Activated T-cell treated with anti-CD3 and anti-CD28 coated beads, Interleukin-2, amount 50 U/mL, for 48 hours (primary cell): ENCODE results near the gene TCF4.

Source experiments
- DNase-seq, 2 experiments: peaks; one replicate each; pipeline ENCODE4 v3.0.0-alpha.2; 2020

The TCF4 gene

GRCh38 chr18:55338978-55339650 is 248.9 kb downstream of the TCF4 start:
- DNase-seq, result no peak

DNA sequence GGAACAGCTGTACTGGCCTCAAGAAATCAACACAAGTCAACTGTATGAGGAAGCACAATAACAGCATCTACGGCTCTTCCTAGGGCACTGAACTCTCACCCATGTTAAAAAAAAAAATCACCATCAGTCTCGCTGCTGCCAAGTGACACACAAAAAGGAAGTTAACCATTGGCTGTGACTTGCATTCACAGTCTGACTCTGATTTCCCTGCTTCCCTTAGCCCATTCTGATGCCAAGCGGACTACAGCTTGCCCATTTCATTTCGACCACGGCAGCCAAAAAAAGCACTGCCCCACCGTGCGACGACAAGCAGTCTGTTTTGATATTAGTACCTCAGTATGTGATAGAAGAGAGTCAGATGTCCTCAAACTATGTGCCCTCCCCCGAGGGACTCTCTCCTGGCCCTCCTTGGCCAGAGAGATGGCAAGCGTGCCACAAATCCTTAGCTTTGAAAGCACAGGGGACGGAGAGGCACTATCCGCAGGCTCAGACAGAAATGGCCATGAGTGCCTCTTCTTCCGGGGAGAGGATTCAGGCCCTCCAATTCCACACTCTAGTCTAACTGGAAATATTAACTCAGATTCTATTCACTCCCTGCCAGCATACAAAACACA is 250.0 kb downstream of the TCF4 start:
- DNase-seq, result no peak

GRCh38 chr18:55337138-55337537 is 250.9 kb downstream of the TCF4 start:
- DNase-seq, result no peak

- no peak for DNase-seq
Observed at GRCh38 chr18:55336438-55337100, 251.4 kb downstream of the TCF4 start.

DNA sequence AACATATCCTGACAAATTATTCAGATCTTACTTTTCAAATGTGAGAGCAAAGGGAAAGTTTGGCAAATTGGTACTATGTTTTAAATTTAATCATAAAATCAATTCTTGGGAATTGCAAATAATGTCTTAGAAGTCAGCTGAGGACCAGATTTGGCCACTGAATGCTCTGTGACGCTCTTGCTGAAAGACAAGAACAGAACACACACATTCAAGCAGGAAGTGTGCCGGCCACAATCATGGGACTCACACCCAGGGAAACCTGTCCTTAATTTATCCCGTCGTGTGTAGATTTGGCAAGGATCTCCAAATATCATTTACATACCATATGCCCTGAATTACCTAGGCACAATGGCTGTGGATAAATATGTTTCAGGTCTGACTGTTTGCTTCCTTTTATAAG is 253.1 kb downstream of the TCF4 start:
- no peak for DNase-seq

GRCh38 chr18:55331301-55331700 is 256.7 kb downstream of the TCF4 start:
- DNase-seq, result no peak

DNA sequence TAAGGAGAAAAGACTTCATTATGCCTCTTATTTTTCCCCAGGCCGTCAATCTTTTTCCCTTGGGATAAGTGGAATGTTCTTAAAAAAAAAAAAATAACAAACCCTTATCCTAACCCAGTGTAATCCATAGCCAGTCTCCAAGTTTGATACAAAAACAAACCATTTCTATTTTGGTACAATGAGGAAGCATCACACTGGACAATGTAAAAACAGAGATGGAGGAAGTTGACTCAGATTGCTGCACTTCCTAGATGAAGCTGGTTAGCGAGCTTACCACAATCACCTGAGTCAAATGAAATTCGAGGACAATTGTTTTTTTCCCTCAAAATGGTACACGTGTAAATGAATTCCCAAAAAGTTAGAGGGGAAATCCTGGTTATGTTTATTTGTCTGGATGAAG is 259.7 kb downstream of the TCF4 start:
- DNase-seq, result no peak

DNA sequence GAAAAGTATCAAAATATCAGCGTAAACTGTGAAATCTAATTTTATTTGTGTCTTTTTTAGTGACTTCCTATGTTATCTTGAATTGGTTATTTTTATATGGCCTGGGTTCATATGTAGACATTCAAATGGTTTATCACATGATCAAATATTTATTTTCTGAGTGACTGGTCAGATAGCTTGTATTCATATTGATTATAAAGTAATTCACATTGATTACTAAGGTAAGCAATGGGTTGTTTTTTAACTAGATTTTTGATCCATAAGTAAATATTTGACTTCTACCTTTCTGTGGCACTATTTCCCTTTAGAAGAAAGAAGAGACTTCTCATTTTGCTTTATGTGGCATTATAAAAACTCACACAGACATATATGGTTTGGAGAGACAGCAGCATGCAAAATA is 260.5 kb downstream of the TCF4 start:
- DNase-seq, result no peak

DNA sequence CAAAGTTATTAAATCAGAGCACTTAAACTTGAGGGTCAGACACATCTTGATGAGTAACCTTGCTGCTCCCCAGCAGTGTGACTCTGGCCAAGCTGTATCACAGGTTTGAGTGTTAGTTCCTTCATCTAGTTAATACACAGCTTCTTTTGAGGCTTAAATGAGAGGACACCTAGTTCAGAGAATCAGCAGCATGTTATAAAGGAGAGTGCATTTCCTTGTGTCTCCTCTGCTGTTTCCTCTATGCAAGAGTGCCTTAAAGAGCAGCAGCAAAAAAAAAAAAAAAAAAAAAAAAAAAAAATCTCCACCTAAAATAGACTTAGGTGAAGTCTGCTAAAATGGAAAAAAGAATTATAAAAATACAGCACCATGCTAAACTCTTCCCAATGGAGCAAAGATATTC is 261.9 kb downstream of the TCF4 start:
- DNase-seq, result no peak

DNA sequence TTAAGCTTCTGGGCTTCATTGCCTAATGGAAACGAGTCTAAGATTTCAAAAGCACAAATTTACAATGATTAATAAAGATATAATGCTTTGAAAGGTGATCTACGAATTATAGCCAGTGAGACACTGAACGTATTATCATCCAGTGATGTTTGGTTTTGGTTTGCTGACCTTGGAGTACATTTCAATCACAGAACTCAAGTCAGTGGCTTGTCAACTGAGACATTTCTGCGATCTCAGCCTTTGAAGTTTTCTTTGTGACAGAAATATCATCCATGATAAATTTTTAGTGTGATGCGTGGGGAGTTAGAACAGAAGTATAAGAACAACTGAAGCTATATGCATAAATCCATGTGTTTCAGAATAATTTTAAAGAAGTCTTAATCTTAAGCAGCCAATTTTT is 263.8 kb downstream of the TCF4 start:
- no peak for DNase-seq

GRCh38 chr18:55323051-55323994 is 264.7 kb downstream of the TCF4 start:
- DNase-seq, result no peak

- DNase-seq, result peak; percentile 18 to 22
Observed at GRCh38 chr18:55322178-55322735, 265.7 kb downstream of the TCF4 start.

DNA sequence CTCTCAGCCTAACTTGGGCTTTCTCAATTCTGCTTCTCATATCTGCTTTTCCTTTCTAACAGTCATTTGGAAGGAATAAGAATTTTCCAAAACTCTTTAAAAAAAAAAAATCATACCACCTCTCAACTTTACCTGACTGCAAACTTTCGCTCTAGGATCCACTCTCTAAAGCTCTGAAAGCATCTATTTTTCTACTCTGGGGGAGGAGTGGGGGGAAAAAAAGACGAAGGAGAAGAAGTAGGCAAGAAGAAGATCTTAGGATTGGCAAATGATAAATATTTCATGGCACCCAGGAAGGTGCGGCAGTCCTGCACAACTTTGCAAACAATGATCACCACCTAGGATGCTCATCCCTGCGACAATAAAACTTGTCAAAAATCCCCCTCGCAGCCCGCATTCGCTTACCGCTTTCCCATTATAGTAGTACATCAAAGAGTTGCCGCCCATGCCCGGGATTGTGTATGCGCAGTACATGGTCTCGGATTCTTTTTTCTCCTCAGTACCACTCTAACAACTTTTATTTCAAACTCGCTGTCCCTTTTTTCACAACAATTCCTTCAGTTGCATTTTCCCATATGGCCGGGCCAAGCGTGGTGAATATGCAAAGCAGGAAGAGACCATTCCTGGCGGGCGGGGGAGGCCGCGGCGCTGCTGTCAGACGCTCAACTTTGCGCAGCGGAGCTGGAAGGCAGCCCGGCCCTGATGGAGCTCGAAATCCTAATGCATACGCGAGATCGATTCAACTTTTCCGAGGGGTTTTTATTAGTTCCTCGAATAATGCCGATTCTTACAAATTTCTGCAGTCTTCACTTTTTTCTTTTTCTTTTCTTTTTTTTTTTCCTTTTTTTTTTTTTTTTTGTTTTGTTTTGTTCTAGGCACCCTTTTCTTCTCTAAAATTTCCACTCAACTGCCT is 266.5 kb downstream of the TCF4 start:
- DNase-seq, result peak; percentile 28 to 49

DNA sequence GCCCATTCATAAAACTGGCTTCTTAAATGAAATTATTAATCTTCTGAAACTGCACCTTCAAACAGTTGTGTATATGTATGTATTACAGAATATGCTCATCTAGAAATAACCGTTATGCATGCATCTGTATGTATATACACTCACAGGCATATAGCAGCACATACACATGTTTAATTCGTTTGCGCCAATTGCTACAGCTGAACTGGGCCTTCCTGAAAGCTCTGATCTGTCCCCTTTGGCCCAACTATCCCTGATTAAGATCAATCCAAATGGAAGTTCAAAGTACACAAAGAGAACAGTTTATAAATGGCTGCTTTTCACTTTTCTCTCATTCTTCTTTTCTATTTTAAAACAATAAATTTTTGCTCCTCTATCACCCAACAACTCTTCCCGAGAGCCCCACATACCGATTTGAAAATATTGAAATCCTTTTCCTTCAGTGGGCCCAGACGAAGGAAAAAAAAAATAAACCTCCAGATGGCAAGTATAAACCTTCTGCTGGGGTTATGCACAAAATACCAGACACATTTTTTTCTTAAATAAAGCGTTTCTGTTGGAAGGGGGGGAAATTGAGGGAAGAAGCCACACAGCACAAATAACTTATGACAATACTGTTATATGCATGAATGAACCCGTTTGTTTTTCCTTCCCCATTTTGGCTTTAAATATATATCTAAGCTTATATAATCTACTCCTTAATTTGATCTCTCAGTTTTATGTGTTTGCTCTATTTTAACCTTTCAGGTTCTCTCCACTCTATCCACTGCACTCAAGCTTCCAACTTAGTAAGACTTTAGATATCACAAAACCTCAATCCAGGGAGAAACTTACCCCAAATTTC is 267.3 kb downstream of the TCF4 start:
- DNase-seq, result no peak

GRCh38 chr18:55319459-55320193 is 268.4 kb downstream of the TCF4 start:
- DNase-seq, result no peak

DNA sequence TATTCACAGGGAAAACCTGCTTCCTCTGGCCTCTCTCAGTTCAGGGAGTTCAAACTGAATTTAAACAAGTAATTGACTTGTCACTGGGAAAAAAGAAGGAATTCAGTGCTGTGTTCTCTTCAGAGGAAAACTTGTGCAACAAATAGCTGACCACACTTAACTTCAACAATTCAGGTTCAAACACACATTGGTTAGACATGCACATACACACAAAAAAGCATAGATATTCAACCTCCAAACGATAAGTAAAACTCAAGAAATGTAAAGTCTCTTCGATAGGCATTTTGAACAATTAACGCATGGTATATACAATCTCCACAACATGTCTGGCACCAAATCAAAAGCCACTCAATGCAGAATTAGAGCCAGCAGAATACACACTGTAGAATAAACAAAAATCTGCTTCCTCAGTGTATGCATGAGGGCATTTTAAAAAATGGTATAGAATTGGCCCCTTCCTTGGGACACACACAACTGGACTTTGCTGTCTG is 269.0 kb downstream of the TCF4 start:
- no peak for DNase-seq

GRCh38 chr18:55317864-55318263 is 270.1 kb downstream of the TCF4 start:
- no peak for DNase-seq

- no peak for DNase-seq
Observed at GRCh38 chr18:55317324-55317723, 270.7 kb downstream of the TCF4 start.

DNA sequence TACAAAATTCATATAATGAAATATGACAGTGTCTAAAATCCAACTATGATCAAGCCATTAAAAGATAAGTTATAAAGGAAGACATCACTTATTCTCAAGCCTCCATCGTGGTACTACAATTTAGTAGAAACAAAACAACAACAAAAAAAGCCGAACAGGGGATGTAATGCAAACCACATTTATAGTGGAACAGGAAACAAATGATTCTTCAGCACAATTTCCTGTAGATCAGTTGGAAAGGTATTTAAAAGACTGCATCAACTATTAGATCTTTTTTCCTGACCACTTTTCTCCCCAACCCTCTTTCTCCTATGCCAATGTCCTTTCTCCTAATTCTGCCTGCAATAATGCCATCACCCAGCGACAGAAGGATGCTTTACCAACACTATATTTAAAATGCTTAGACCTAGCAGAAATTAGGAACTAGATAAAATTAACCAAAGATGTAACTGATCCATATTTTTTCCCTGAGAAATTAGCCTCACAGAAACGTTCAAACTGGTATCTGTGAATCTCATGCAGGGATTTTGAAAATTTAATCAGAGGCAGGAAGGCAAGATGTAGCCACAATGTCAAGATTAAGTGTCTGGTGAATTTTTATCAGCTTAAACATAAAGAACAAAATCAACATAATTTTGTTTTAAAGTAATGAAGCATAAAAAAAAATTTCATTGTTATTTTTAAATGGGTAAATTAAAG is 271.4 kb downstream of the TCF4 start:
- no peak for DNase-seq
